Activated CD4-positive, alpha-beta T cell treated with anti-CD3 and anti-CD28 coated beads for 24 hours (primary cell): ENCODE data around the gene NAGS.
"Not testable (repeated sequence)": the region's sequence is repeated elsewhere in the genome, so short reads cannot be mapped to it uniquely, and the experiment has no call there.

Experiments used
- DNase-seq, 2 donors: peaks; one replicate each; pipeline ENCODE4 v3.0.0-alpha.2; 2020; ENCODE audit warnings: low read depth in 2 of 2

The NAGS gene

GRCh38 chr17:44006598-44007345 lies 2.4 kb downstream of the NAGS start:
- peak; percentile 98 to 100 for DNase-seq

- no peak for DNase-seq
Measured at GRCh38 chr17:44007346-44008204, 3.2 kb downstream of the NAGS start.

GRCh38 chr17:44008205-44008909 lies 3.9 kb downstream of the NAGS start:
- no peak for DNase-seq

- no peak for DNase-seq
Measured at GRCh38 chr17:44010966-44011647, 6.7 kb downstream of the NAGS start.

- DNase-seq = no peak
Measured at GRCh38 chr17:44011876-44012275, 7.5 kb downstream of the NAGS start.

GRCh38 chr17:44012391-44012790 lies 8.0 kb downstream of the NAGS start:
- no peak for DNase-seq

GRCh38 chr17:44012874-44013273 lies 8.5 kb downstream of the NAGS start:
- DNase-seq = no peak

- DNase-seq = no peak
Measured at GRCh38 chr17:44014133-44014436, 9.7 kb downstream of the NAGS start.

GRCh38 chr17:44014437-44015172 lies 10.2 kb downstream of the NAGS start, which contains the start of gene TMEM101:
Gene TMEM101, minus strand, starts transcription at chr17:44014963. Its CDS starts 11 bp downstream, at chr17:44014952.
- peak; percentile 81 to 84 for DNase-seq

GRCh38 chr17:44021227-44021626 lies 16.8 kb downstream of the NAGS start:
- not testable (repeated sequence) for DNase-seq

- DNase-seq = no peak
Measured at GRCh38 chr17:44022246-44022645, 17.8 kb downstream of the NAGS start.

GRCh38 chr17:44023545-44024270 lies 19.3 kb downstream of the NAGS start:
- no peak for DNase-seq

GRCh38 chr17:44024271-44024663 lies 19.8 kb downstream of the NAGS start:
- no peak for DNase-seq

- DNase-seq = no peak
Measured at GRCh38 chr17:44024853-44025252, 20.4 kb downstream of the NAGS start.

GRCh38 chr17:44029736-44030135 lies 25.3 kb downstream of the NAGS start:
- DNase-seq = no peak

GRCh38 chr17:44030482-44030881 lies 26.1 kb downstream of the NAGS start:
- no peak for DNase-seq

- DNase-seq = no peak
Measured at GRCh38 chr17:44033861-44034408, 29.5 kb downstream of the NAGS start.

GRCh38 chr17:44034688-44035087 lies 30.3 kb downstream of the NAGS start:
- not testable (repeated sequence) for DNase-seq

- no peak for DNase-seq
Measured at GRCh38 chr17:44037471-44037870, 33.0 kb downstream of the NAGS start.

GRCh38 chr17:44038604-44039011 lies 34.2 kb downstream of the NAGS start:
- no peak for DNase-seq
